Measurements from ENCODE around the gene C1QTNF9. TPM values are rescaled to one million over a fixed set of nuclear protein-coding genes. Genes with fewer than 3 reads are reported as not detected.

C1QTNF9 gene
- total and polyA plus RNA-seq, 4 donors = 0.13 to 0.99 (median 0.42) TPM; not detected in 1

DNA sequence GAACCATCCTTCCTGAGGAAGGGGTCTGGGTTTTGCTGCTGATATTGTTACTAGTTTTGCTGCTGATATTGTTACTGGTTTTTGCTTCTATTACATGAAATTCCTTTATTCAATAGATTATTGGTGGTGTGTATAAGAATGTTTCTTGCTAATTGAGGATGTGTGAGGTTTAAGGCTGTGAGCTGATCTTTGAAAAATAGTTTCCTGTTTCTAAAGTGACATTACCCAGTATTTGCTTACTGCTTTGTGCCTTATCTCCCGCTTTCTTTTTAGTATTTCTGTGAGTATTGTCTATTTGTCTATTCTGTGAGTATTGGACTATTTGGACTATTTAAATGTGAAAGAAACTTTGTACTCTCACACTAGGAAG, 38.2 kb upstream of the C1QTNF9 start:
- Histone ChIP-seq H3K4me1 (ENCODE audit: control insufficient read depth in 1 of 2, insufficient read depth in 2 of 2, low read length in 2 of 2) (no peaks in the 10 kb centered on the region), H3K27ac (ENCODE audit: low read depth in 1 of 2, low read length in 2 of 2) (peak overlapping the region in 1 of 2 donors; percentile 61), H3K27me3 (ENCODE audit: control insufficient read depth in 1 of 2, insufficient read depth in 2 of 2, low read length in 1 of 2) (no peaks in the 10 kb centered on the region), H3K9me3 (ENCODE audit: control insufficient read depth, low read length) (no peaks in the 10 kb centered on the region), H3K36me3 (ENCODE audit: control insufficient read depth in 1 of 2, insufficient read depth in 2 of 2, low read length in 1 of 2) (no peaks in the 10 kb centered on the region), H3K4me3 (ENCODE audit: low read length in 2 of 2) (peak overlapping the region; percentile 46 to 83)
- no peak for DNase-seq
- 41 to 50% methylated on average over 1 of the region's 1 CpG for WGBS, 2 donors
- ATAC-seq (ENCODE audit: low FRiP score) = no peak
- intact Hi-C loops (cut with DNase I) = loop anchor here in 1 of 2 donors (5.0 kb wide), 2 partner anchors 239 to 894 kb away; no protein-coding TSS in a partner anchor

DNA sequence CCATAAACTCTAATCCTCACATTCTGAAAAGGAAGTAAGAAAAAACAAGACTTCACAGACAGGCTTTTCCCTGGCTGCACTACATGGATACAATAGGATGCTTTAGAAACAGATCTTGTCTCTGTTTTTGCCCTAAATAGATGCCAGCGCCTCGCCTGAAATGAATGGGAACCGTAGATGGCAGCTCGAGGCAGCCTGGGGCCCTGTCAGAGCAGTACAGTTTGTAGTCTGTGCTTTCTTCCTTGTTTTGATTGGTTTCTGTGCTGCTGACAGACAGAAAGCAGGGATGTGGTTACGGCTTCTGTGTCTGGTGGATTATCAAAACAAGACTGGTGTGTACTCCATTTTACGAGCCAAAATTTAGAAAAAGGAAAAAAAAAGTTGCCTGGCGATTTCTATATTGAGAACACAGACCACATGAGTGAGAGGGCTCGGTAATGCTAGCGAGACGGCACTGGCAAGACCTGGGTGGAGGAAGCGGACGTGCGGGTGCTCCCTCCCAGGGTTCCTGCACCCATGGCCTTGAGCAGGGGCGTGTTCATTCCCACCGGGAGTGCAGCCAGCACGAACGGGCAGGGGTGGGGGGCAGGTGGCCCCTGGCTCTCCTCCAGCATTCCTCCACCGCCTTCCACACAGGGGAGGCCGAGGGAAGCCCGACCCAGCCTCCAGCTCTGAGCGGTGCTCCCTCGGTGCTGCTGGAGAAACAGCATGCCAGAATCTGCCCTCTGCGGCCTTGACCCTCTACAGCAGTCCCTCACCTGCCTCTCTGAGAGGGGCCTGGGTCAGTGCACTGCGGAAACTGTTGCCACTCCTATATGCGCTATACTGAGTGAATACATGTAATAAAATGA, 37.6 kb upstream of the C1QTNF9 start:
- DNase-seq = peak; percentile 83 to 84

DNA sequence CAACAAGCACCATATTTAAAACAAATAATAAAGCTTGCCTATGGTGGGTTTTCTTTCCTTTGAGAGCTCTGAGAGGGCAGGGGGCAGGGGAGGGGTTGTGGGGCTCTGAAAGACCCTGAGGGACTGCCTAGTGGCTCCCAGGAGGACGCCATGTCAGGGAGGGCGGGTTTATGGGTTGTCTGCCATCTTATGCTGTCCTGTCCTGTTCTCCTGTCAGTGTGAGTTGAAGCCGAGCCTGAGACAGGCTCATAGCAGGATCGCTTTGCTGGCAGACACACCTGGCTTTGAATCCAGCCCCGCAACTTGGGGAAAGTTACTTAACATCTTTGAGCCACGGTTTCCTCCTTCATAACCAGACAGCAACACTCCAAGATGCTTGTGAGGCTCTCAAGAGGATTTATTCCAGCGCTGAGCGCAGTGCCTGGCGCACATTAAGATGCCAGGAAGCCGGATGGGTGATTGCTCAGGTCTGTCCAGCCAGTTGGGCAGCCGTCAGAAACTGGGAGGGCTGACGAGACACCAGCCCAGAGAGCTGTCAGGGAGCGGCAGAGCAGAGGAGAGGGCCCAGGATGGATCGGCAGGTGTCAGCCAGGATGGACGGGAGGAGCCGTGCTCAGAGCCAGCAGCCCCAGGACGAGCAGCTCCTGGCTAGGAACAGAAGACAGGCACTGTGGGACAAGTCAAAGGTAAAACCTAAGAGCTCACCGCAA, 36.8 kb upstream of the C1QTNF9 start:
- Histone ChIP-seq H3K4me1 (ENCODE audit: control insufficient read depth in 1 of 2, insufficient read depth in 2 of 2, low read length in 2 of 2) (no peaks in the 10 kb centered on the region), H3K9me3 (ENCODE audit: control insufficient read depth, low read length) (no peaks in the 10 kb centered on the region), H3K27me3 (ENCODE audit: control insufficient read depth in 1 of 2, insufficient read depth in 2 of 2, low read length in 1 of 2) (no peaks in the 10 kb centered on the region), H3K27ac (ENCODE audit: low read depth in 1 of 2, low read length in 2 of 2) (peak overlapping the region; percentile 61 to 63), H3K36me3 (ENCODE audit: control insufficient read depth in 1 of 2, insufficient read depth in 2 of 2, low read length in 1 of 2) (no peaks in the 10 kb centered on the region), H3K4me3 (ENCODE audit: low read length in 2 of 2) (peak overlapping the region in 1 of 2 donors; percentile 9)
- 78 to 79% methylated on average over 18 of the region's 18 CpGs for WGBS, 2 donors
- intact Hi-C loops (cut with DNase I) = loop anchor here in 1 of 2 donors (5.0 kb wide), 2 partner anchors 240 to 895 kb away; no protein-coding TSS in a partner anchor
- ATAC-seq (ENCODE audit: low FRiP score) (no peak), DNase-seq (no peak)

More for the DNA sequence above, 37.6 kb upstream of the C1QTNF9 start:
- Histone ChIP-seq H3K4me1 (ENCODE audit: control insufficient read depth in 1 of 2, insufficient read depth in 2 of 2, low read length in 2 of 2) (no peaks in the 10 kb centered on the region), H3K27ac (ENCODE audit: low read depth in 1 of 2, low read length in 2 of 2) (peak overlapping the region; percentile 61 to 63), H3K36me3 (ENCODE audit: control insufficient read depth in 1 of 2, insufficient read depth in 2 of 2, low read length in 1 of 2) (no peaks in the 10 kb centered on the region), H3K27me3 (ENCODE audit: control insufficient read depth in 1 of 2, insufficient read depth in 2 of 2, low read length in 1 of 2) (no peaks in the 10 kb centered on the region), H3K9me3 (ENCODE audit: control insufficient read depth, low read length) (no peaks in the 10 kb centered on the region), H3K4me3 (ENCODE audit: low read length in 2 of 2) (peak overlapping the region; percentile 9 to 83)
- 8% methylated on average over 25 of the region's 25 CpGs for WGBS, 2 donors
- intact Hi-C loops (cut with DNase I) = loop anchor here in 1 of 2 donors (5.0 kb wide), 2 partner anchors 240 to 895 kb away; no protein-coding TSS in a partner anchor
- peak; percentile 77 for ATAC-seq (ENCODE audit: low FRiP score)

DNA sequence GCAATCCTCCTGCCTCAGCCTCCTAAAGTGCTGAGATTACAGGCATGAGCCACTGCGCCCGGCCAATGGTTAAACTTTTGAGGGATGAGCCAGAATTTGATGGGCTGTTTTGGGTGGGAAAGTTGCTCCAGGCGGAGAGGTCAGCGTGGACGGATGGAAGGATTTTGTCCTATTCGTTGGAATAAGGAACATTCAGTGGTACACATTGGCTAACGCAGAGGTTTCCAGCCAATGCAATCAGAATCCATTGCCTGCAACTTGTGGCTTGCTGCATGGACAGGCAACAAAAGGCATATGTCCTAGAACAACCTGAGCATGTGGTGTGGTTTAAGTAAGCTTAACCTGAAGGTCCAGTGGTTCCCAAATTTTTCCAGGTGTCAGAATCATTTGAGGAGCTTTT, 35.5 kb upstream of the C1QTNF9 start:
- intact Hi-C loops (cut with DNase I) = loop anchor here in 1 of 2 donors (5.0 kb wide), 2 partner anchors 242 to 897 kb away; no protein-coding TSS in a partner anchor
- Histone ChIP-seq H3K4me1 (ENCODE audit: control insufficient read depth in 1 of 2, insufficient read depth in 2 of 2, low read length in 2 of 2) (no peaks in the 10 kb centered on the region), H3K4me3 (ENCODE audit: low read length in 2 of 2) (no peak overlapping the region), H3K27ac (ENCODE audit: low read depth in 1 of 2, low read length in 2 of 2) (no peak overlapping the region), H3K36me3 (ENCODE audit: control insufficient read depth in 1 of 2, insufficient read depth in 2 of 2, low read length in 1 of 2) (no peaks in the 10 kb centered on the region), H3K9me3 (ENCODE audit: control insufficient read depth, low read length) (no peaks in the 10 kb centered on the region), H3K27me3 (ENCODE audit: control insufficient read depth in 1 of 2, insufficient read depth in 2 of 2, low read length in 1 of 2) (no peaks in the 10 kb centered on the region)
- WGBS, 2 donors = 94 to 97% methylated on average over 7 of the region's 7 CpGs
- no peak for DNase-seq
- no peak for ATAC-seq (ENCODE audit: low FRiP score)

DNA sequence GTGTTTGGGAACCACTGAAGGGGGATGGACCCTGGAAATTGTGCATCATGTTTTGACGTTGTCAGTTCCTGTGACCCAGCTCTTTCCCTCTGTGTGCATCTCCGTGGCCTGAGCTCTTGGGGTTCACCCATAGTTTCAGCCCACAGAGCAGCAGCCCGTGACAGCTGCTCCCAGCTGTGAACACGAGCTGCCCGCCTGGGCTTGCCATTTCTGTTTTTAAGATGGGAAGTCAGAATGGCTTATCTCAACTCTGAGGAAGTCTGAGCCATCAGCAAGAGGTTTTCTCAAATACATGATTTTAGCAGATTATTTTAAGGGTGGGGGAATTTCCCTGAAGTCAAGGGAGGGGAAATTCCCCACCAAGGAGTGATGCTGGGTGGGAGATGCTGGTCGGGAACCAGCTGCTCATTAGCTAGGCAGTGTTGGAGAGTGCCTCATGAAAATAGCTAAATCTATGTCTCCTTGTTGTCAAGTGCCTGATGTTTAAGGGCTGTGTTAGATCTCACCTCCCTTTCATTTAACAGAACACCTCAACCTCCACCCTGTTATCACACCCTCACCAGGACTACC, 34.8 kb upstream of the C1QTNF9 start:
- Histone ChIP-seq H3K4me1 (ENCODE audit: control insufficient read depth in 1 of 2, insufficient read depth in 2 of 2, low read length in 2 of 2) (no peaks in the 10 kb centered on the region), H3K9me3 (ENCODE audit: control insufficient read depth, low read length) (no peaks in the 10 kb centered on the region), H3K27me3 (ENCODE audit: control insufficient read depth in 1 of 2, insufficient read depth in 2 of 2, low read length in 1 of 2) (no peaks in the 10 kb centered on the region), H3K36me3 (ENCODE audit: control insufficient read depth in 1 of 2, insufficient read depth in 2 of 2, low read length in 1 of 2) (no peaks in the 10 kb centered on the region), H3K27ac (ENCODE audit: low read depth in 1 of 2, low read length in 2 of 2) (no peak overlapping the region), H3K4me3 (ENCODE audit: low read length in 2 of 2) (no peak overlapping the region)
- WGBS, 2 donors = 80 to 84% methylated on average over 6 of the region's 6 CpGs
- ATAC-seq (ENCODE audit: low FRiP score) = no peak
- no peak for DNase-seq
- intact Hi-C loops (cut with DNase I) = loop anchor here in 1 of 2 donors (5.0 kb wide), 2 partner anchors 242 to 897 kb away; no protein-coding TSS in a partner anchor

DNA sequence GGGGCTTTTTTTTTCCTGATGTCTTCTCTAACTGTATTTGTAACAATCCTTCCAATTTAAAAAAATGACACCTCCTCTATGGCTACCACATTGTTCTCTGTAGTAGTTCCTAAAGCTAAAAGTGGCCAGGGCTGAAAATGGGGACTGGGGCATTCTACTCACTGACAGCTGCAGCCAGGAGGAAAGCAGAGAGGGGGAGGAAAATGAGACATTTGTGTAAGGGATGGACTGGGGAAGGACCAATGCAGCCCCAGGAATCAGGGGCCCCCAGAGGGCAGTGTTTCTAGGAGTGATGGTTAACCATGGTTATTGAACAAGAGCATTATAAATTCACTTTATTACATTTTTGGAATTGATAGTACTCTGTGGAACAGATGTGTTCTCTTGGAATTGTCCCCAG, 34.3 kb upstream of the C1QTNF9 start:
- no peak for DNase-seq
- no peaks in the 10 kb centered on the region for H3K9me3 ChIP-seq (ENCODE audit: control insufficient read depth, low read length)
- no peak overlapping the region for H3K4me3 ChIP-seq (ENCODE audit: low read length in 2 of 2)
- intact Hi-C loops (cut with DNase I) = no loop called here
- H3K36me3 ChIP-seq (ENCODE audit: control insufficient read depth in 1 of 2, insufficient read depth in 2 of 2, low read length in 1 of 2) = no peaks in the 10 kb centered on the region
- no peak for ATAC-seq (ENCODE audit: low FRiP score)
- H3K27ac ChIP-seq (ENCODE audit: low read depth in 1 of 2, low read length in 2 of 2) = no peak overlapping the region
- H3K4me1 ChIP-seq (ENCODE audit: control insufficient read depth in 1 of 2, insufficient read depth in 2 of 2, low read length in 2 of 2) = no peaks in the 10 kb centered on the region
- H3K27me3 ChIP-seq (ENCODE audit: control insufficient read depth in 1 of 2, insufficient read depth in 2 of 2, low read length in 1 of 2) = no peaks in the 10 kb centered on the region

DNA sequence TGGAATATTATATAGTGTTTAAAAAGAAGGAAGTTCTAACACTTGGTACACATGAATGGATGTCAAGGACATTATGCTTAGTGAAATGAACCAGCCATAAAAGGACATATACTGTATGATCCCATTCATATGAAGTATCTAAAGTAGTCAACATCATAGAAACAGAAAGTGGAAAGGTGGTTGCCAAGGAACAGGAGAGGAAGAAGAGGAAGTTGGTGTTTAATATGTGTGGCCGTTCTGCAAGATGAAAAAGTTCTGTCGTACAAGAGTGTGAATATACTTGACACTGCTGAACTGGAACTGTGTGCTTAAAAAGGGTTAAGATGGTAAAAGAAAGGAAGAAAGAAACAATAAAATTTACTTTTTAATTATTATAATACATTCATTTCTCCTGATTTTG, 33.1 kb upstream of the C1QTNF9 start:
- no peak overlapping the region for H3K4me3 ChIP-seq (ENCODE audit: low read length in 2 of 2)
- H3K4me1 ChIP-seq (ENCODE audit: control insufficient read depth in 1 of 2, insufficient read depth in 2 of 2, low read length in 2 of 2) = no peaks in the 10 kb centered on the region
- no peaks in the 10 kb centered on the region for H3K27me3 ChIP-seq (ENCODE audit: control insufficient read depth in 1 of 2, insufficient read depth in 2 of 2, low read length in 1 of 2)
- H3K27ac ChIP-seq (ENCODE audit: low read depth in 1 of 2, low read length in 2 of 2) = no peak overlapping the region
- H3K36me3 ChIP-seq (ENCODE audit: control insufficient read depth in 1 of 2, insufficient read depth in 2 of 2, low read length in 1 of 2) = no peaks in the 10 kb centered on the region
- ATAC-seq (ENCODE audit: low FRiP score) (no peak), DNase-seq (no peak)
- intact Hi-C loops (cut with DNase I) = no loop called here
- WGBS, 2 donors = 96 to 97% methylated on average over 2 of the region's 2 CpGs
- no peaks in the 10 kb centered on the region for H3K9me3 ChIP-seq (ENCODE audit: control insufficient read depth, low read length)

DNA sequence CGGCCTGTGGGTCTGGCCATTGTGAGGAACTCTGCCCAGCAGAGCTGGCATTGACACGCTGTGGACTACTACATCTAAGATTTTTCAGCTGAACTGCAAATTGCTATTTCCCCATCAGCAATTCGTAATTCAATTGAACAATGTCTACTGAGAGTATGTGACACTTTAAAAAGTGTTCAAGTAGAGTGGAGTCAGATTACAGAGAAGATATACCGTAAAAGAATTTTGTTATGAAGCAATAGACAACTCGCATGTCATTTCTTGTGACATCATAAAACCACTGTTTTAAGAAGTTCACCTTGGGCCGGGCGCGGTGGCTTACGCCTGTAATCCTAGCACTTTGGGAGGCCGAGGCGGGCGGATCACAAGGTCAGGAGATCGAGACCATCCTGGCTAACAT, 32.5 kb upstream of the C1QTNF9 start:
- no peaks in the 10 kb centered on the region for H3K9me3 ChIP-seq (ENCODE audit: control insufficient read depth, low read length)
- ATAC-seq (ENCODE audit: low FRiP score) = no peak
- intact Hi-C loops (cut with DNase I) = no loop called here

More for the DNA sequence above, 32.5 kb upstream of the C1QTNF9 start:
- 92 to 95% methylated on average over 13 of the region's 13 CpGs for WGBS, 2 donors
- H3K27ac ChIP-seq (ENCODE audit: low read depth in 1 of 2, low read length in 2 of 2) = no peak overlapping the region
- H3K36me3 ChIP-seq (ENCODE audit: control insufficient read depth in 1 of 2, insufficient read depth in 2 of 2, low read length in 1 of 2) = no peaks in the 10 kb centered on the region
- H3K4me3 ChIP-seq (ENCODE audit: low read length in 2 of 2) = no peak overlapping the region
- no peak for DNase-seq
- H3K4me1 ChIP-seq (ENCODE audit: control insufficient read depth in 1 of 2, insufficient read depth in 2 of 2, low read length in 2 of 2) = no peaks in the 10 kb centered on the region
- H3K27me3 ChIP-seq (ENCODE audit: control insufficient read depth in 1 of 2, insufficient read depth in 2 of 2, low read length in 1 of 2) = no peaks in the 10 kb centered on the region
